HG03066 (cell line): ENCODE data around the gene ARHGAP21.
A peak's percentile ranks its signal among the peaks of the same experiment; 100 is the strongest.

ENCODE experiments used
- ATAC-seq: cut with Tn5 transposase; IDR thresholded peaks from one replicate; pipeline ENCODE4 v1.9.1; 2021; ENCODE audit warnings: low read depth; ENCODE audit not compliant: unreplicated experiment

The ARHGAP21 gene

DNA sequence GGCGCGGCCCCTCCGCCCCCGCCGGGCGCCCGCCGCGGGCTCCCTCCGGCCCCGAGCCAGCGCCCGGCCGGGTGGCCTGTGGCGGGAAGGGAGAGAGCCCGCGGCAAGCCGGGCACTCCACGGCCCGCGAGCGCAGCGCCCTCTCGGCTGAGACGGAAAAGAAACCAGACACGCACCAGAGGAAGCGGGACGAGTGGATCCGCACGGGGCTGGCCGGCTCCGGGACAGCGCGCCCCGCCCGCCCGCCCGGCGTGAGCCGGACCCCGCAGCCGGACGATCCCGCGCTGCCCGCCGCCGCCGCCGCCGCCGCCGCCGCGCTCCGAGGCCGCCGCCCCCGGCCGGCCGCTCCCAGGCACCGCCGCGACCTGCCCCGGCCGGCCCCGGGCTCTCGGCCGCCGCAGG, 300 bp downstream of the ARHGAP21 start:
- peak; percentile 20 for ATAC-seq

- ATAC-seq, result peak; percentile 17
Measured at GRCh38 chr10:24722676-24723385, 856 bp downstream of the ARHGAP21 start.

DNA sequence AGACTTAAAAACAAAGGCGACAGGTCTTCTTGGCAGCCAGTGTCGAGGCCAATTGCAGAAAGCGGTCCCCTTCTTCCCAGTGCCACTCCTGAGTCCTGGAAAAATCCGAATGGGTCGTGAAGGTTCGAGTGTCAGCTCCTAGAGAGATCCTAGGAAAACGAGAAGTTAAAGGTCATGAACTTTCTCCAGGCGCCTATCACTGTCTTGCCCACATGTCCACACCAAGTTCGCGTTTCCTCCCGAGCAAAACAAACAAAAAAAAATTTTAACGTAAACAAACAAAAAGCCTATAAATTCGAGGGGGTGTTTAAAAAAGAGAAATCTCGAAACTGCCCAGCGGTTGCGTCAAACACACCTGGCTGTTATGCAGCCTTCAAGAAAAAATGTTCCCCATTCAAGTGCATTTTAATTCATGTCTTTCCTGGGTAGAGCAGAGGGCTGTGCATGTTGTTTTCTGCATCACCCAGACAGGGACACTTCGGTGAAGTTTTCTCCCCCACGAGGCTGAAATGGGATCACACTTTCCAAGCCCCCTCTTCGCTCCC, 1.5 kb downstream of the ARHGAP21 start:
- ATAC-seq, result peak; percentile 0

DNA sequence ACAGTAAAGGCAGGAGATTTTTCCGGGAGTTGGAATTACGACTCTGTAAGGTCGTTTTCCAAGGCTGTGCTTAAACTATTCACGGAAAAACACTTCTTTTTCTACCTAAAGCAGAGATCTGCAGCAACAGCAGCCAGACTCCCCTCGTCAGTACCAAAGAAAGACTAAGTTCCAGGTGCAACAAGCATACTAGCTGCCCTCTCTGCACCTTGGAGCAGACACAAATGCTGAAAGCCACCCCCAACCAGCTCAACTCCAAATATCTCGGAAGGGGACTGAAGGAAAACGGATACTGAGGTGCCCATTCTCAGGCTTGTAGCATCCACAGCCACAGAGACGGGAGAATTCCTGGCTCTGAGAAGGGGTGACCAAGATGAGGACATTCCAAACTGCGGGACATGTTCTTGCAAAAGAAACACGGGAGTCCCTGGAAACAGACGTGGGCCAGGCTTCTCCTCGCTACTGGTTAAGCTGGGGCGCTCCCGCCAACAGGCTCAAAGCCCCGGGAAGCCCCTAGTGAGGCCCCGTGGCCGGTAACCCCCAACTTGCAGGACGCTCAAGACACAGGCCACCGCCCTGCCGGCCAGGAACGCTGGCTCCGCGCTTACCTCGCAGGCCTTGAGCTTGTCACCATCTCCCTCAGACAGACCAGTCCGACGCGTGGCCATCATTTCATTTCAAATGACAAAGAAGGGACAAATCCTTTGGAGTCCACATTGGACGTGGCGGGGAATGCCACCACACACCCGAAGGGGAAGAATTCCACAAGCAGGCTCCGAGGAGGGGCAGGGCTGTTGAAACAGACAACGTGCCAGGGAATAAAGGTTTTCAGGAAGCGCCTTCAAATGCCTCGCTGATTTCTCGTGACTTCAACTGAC, 2.2 kb downstream of the ARHGAP21 start:
- no peak for ATAC-seq

DNA sequence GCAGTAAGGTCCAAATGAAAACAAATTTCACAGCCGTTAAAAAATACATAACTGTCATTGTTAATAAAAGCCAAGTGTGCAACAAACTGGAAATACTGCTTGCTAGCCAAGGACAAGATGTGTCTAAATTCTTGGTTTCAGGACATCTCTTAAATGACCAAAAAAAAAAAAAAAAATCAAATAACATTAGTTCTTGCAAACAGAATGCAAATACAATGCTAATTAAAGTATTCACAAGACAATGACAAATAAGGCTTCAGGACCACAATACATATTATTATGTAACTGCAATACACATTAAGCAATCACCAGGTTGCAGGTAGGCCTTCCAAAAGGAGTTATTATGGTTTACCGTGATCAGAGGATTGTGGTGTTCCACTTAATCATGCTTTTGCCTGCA, 3.6 kb downstream of the ARHGAP21 start:
- ATAC-seq, result no peak

DNA sequence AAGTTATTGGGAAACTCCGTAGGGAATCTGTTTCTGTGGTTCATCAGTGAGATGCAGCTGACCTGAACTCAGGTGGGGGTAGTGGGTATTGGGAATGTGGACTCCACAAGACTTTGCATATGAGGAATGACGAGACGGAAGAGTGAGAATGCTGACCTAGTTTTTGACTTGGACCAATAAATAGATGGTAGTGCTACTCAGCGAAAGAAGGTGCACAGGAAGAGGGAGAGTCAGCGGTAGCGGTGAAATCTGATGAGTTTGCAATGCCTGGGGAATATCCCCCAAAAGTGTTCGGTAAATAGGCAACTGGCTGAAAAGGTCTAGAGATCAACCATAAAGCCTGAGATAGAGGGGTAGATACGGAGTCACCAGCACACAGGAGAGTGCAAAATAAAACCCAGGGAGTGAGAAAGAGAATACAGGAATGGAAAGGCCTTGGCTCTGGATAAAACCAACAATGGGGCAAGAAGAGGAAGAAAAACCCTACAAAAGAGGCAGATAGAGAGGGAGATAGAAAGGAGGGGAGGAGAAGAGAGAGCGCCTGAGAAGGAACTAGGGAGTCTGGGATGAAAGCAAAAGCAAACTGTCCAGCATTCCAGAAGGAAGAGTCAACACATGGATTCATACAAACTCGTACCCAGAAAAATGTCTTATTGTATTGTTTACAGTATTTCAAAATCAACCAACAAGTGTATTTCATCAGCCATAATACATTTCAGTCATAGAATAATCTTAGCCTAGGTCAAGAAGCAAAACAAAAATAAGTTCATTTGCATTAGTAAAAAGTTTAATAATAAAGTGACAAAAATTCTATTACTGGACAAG, 5.4 kb downstream of the ARHGAP21 start:
- no peak for ATAC-seq

DNA sequence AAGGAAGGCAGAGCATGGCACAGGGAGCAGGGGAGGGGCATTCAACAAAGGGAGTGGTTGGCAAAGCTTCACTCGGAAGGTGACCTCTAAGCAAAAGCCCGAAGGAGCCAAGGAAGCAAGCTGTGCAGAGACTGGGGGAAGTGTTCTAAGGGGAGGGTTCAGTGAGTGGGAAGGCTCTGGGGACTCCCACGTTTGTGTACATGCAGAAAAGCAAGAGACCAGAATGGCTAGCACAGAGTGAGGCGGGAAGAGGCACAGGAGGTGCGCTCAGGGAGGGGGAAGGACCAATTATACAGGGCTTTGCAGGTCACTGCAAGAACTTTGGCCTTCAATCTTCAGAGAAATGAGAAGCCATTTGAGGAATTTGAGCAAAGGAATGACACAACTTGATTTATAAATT, 7.4 kb downstream of the ARHGAP21 start:
- ATAC-seq, result no peak

DNA sequence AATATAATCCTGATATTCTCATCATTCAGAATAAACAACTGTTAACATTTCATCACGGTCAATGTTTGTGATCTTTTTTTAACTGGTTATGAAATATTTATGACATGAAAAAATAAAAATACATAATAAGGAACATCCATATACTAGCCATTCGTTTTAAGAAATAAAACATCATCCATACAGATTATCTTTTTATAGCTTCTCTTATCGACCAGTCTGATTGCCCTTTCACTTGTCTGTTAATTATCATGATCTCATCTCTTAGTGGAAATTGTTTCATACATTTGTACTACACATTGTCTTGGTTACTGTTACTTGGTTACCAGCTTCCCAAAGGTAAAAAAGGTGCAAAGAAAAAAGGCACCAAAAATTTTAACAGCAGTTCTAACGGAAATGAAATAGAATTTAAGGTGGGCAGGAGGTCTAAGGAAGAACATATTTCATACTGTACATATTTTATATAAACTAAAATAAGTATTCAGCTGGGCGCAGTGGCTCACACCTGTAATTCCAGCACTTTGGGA, 8.4 kb downstream of the ARHGAP21 start:
- no peak for ATAC-seq

GRCh38 chr10:24713086-24713485, 10.6 kb downstream of the ARHGAP21 start:
- ATAC-seq, result no peak

- no peak for ATAC-seq
Measured at GRCh38 chr10:24711465-24711864, 12.2 kb downstream of the ARHGAP21 start.

DNA sequence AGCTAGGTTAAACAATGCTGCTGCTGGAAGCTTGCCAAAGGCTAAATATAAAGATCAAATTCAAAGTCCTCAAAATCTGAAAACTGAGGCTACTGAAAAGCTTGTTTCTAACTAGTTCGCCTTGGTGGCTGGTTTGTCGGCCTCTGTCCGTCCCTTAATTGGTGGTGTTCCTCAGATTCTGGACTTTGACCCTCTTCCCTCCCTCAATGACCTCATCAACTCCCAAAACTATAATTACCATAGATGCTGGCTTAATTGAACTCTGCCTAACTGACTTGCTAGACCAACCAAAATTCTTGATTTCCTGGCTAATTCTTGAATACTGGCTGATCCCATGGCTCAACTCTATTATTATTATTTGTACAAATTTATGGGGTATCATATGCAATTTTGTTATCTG, 15.6 kb downstream of the ARHGAP21 start:
- ATAC-seq, result no peak

DNA sequence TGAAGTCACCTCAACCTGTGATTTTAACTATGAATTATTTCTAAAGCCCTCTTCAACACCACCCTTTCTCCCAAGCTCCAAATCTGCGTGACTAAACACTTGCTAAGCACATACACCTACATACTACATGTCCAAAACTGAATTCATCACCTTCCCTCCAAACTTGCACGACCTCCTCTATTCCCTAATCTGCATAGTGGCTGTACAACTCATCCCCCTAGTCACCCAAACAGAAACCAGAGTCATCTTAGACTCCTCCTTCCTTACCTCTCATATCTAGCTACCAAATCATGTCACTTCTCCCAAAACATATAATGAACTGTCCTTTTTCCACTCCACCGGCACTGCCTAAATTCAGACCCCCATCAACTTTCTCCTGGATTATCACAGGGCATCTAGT, 16.2 kb downstream of the ARHGAP21 start:
- ATAC-seq, result no peak

- ATAC-seq, result no peak
Measured at GRCh38 chr10:24706479-24707118, 17.1 kb downstream of the ARHGAP21 start.

- no peak for ATAC-seq
Measured at GRCh38 chr10:24703700-24704099, 20.0 kb downstream of the ARHGAP21 start.

- peak; percentile 99 for ATAC-seq
Measured at GRCh38 chr10:24701447-24701846, 22.2 kb downstream of the ARHGAP21 start.

- no peak for ATAC-seq
Measured at GRCh38 chr10:24700948-24701347, 22.7 kb downstream of the ARHGAP21 start.

GRCh38 chr10:24698270-24698669, 25.4 kb downstream of the ARHGAP21 start:
- no peak for ATAC-seq

- ATAC-seq, result no peak
Measured at GRCh38 chr10:24697080-24697479, 26.6 kb downstream of the ARHGAP21 start.

GRCh38 chr10:24695452-24695851, 28.2 kb downstream of the ARHGAP21 start:
- no peak for ATAC-seq

DNA sequence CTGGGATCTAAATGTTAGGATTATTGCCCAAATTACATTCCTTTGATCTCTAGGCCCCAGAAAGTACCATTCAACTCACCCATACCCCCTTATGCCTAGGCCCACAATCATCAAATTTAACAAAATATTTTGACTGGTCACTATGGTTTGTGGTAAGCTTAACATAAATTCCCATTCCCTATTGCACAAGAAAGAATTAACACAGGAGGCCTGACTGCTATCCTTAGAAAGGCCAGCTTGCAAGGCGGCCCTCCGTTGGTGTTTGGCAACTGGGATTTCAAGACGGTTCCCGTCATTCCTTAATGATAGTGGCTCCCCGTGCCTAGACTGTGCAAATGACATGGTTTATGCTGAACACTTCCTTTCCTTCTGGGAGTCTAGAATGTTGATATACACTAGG, 29.6 kb downstream of the ARHGAP21 start:
- no peak for ATAC-seq
